SIG-M5 treated with dmso at 0.1 percent for 504 hours (cell line): ENCODE results near the gene LEMD1.
"Not testable (repeated sequence)": the region's sequence is repeated elsewhere in the genome, so short reads cannot be mapped to it uniquely, and the experiment has no call there.

Experiments
- DNase-seq: peaks from one replicate; lab custom pipeline; 2025; ENCODE audit not compliant: unreplicated experiment; lab: John Stamatoyannopoulos, UW

LEMD1 gene

GRCh38 chr1:205382561-205382960 is 39.3 kb downstream of the LEMD1 start:
- no peak for DNase-seq

GRCh38 chr1:205381305-205381704 is 40.6 kb downstream of the LEMD1 start:
- no peak for DNase-seq

- DNase-seq: no peak
These were observed 41.0 kb downstream of the LEMD1 start for GRCh38 chr1:205380882-205381281.

- no peak for DNase-seq
These were observed 42.8 kb downstream of the LEMD1 start for GRCh38 chr1:205379056-205379455.

GRCh38 chr1:205377355-205377754 is 44.5 kb downstream of the LEMD1 start:
- no peak for DNase-seq

GRCh38 chr1:205376739-205377138 is 45.1 kb downstream of the LEMD1 start:
- DNase-seq: no peak

GRCh38 chr1:205375835-205376545 is 45.9 kb downstream of the LEMD1 start:
- DNase-seq: peak; percentile 24

- no peak for DNase-seq
These were observed 47.4 kb downstream of the LEMD1 start for GRCh38 chr1:205374210-205375078.

- DNase-seq: no peak
These were observed 48.1 kb downstream of the LEMD1 start for GRCh38 chr1:205373798-205374175.

GRCh38 chr1:205373022-205373797 is 48.6 kb downstream of the LEMD1 start:
- DNase-seq: no peak

- no peak for DNase-seq
These were observed 49.8 kb downstream of the LEMD1 start for GRCh38 chr1:205371871-205372660.

- no peak for DNase-seq
These were observed 51.1 kb downstream of the LEMD1 start for GRCh38 chr1:205370780-205371179.

- DNase-seq: no peak
These were observed 52.1 kb downstream of the LEMD1 start for GRCh38 chr1:205369701-205370123.

GRCh38 chr1:205368478-205368877 is 53.4 kb downstream of the LEMD1 start:
- DNase-seq: no peak

GRCh38 chr1:205365945-205366463 is 55.9 kb downstream of the LEMD1 start:
- no peak for DNase-seq

GRCh38 chr1:205365086-205365485 is 56.8 kb downstream of the LEMD1 start:
- DNase-seq: not testable (repeated sequence)

- no peak for DNase-seq
These were observed 61.0 kb downstream of the LEMD1 start for GRCh38 chr1:205360891-205361290.

- DNase-seq: no peak
These were observed 61.9 kb downstream of the LEMD1 start for GRCh38 chr1:205359771-205360565.

GRCh38 chr1:205358579-205358978 is 63.3 kb downstream of the LEMD1 start:
- DNase-seq: no peak

GRCh38 chr1:205357567-205357966 is 64.3 kb downstream of the LEMD1 start:
- no peak for DNase-seq
